Measurements from ENCODE around the gene PARP4.
"Not testable (repeated sequence)": the region's sequence is repeated elsewhere in the genome, so short reads cannot be mapped to it uniquely, and the experiment has no call there.

The PARP4 gene

GRCh38 chr13:24407844-24408243 lies 104.7 kb downstream of the PARP4 start:
- no peak overlapping the region for H3K4me3 ChIP-seq (ENCODE audit: low read depth, low read length)
- DNase-seq (ENCODE audit: low read depth): no peak
- TF ChIP-seq CTCF (conservative IDR thresholded peaks at IDR 0.05; ENCODE audit: low read depth, low read length): no peak

GRCh38 chr13:24406524-24406923 lies 106.1 kb downstream of the PARP4 start:
- DNase-seq (ENCODE audit: low read depth): no peak
- no peak overlapping the region for H3K4me3 ChIP-seq (ENCODE audit: low read depth, low read length)
- TF ChIP-seq CTCF (conservative IDR thresholded peaks at IDR 0.05; ENCODE audit: low read depth, low read length): no peak

GRCh38 chr13:24396821-24397220 lies 115.8 kb downstream of the PARP4 start:
- H3K4me3 ChIP-seq (ENCODE audit: low read depth, low read length): no peak overlapping the region
- no peak for DNase-seq (ENCODE audit: low read depth)
- no peak for TF ChIP-seq CTCF (conservative IDR thresholded peaks at IDR 0.05; ENCODE audit: low read depth, low read length)

GRCh38 chr13:24392972-24393371 lies 119.6 kb downstream of the PARP4 start:
- H3K4me3 ChIP-seq (ENCODE audit: low read depth, low read length): no peak overlapping the region
- no peak for DNase-seq (ENCODE audit: low read depth)
- TF ChIP-seq CTCF (conservative IDR thresholded peaks at IDR 0.05; ENCODE audit: low read depth, low read length): no peak

GRCh38 chr13:24391771-24392683 lies 120.6 kb downstream of the PARP4 start:
- DNase-seq (ENCODE audit: low read depth); H3K4me3 ChIP-seq (ENCODE audit: low read depth, low read length): not testable (repeated sequence)

GRCh38 chr13:24390795-24391194 lies 121.8 kb downstream of the PARP4 start:
- not testable (repeated sequence) for DNase-seq (ENCODE audit: low read depth); H3K4me3 ChIP-seq (ENCODE audit: low read depth, low read length)

- DNase-seq (ENCODE audit: low read depth): no peak
- TF ChIP-seq CTCF (conservative IDR thresholded peaks at IDR 0.05; ENCODE audit: low read depth, low read length): no peak
- no peak overlapping the region for H3K4me3 ChIP-seq (ENCODE audit: low read depth, low read length)
Observed at GRCh38 chr13:24389506-24389905, 123.1 kb downstream of the PARP4 start.

GRCh38 chr13:24388743-24389142 lies 123.8 kb downstream of the PARP4 start:
- peak; percentile 8 for DNase-seq (ENCODE audit: low read depth)
- H3K4me3 ChIP-seq (ENCODE audit: low read depth, low read length): not testable (repeated sequence)

All from choroid plexus epithelial cell (primary cell).